Lung (tissue), 12 donors: ENCODE measurements around the gene MCCC1. TPM values are rescaled to one million over a fixed set of nuclear protein-coding genes. Genes with fewer than 3 reads are reported as not detected.

Experiments
- ATAC-seq: fragments of 200-7000 bp; cut with Tn5 transposase; one replicate; pipeline ENCODE4 v1.9.1; 2020; ENCODE audit warnings: moderate number of reproducible peaks; ENCODE audit not compliant: insufficient read depth, low FRiP score
- DNase-seq, 3 donors: peaks; one replicate each; pipeline ENCODE4 v3.0.0-alpha.2; 2013 to 2017
- H3K27ac ChIP-seq, 2 donors: one replicate each; pipeline ENCODE4 v1.5.1; 2013; ENCODE audit warnings: mild to moderate bottlenecking in 2 of 2, moderate library complexity in 2 of 2, control low read depth in 1 of 2, inconsistent platforms in 1 of 2, low read depth in 1 of 2, low read length in 1 of 2
- H3K27me3 ChIP-seq, 3 donors: one replicate each; pipeline ENCODE4 v1.5.1; 2013; ENCODE audit warnings: low read length in 2 of 3; ENCODE audit not compliant: control insufficient read depth in 3 of 3, insufficient read depth in 3 of 3
- H3K36me3 ChIP-seq, 4 donors: one replicate each; pipeline ENCODE4 v1.5.1; 2013; ENCODE audit warnings: low read length in 4 of 4, mild to moderate bottlenecking in 1 of 4, moderate library complexity in 1 of 4; ENCODE audit not compliant: control insufficient read depth in 4 of 4, insufficient read depth in 4 of 4
- H3K4me1 ChIP-seq, 5 donors: one replicate each; pipeline ENCODE4 v1.5.1; 2013; ENCODE audit warnings: low read length in 5 of 5, mild to moderate bottlenecking in 2 of 5, moderate library complexity in 1 of 5; ENCODE audit not compliant: control insufficient read depth in 5 of 5, insufficient read depth in 5 of 5
- H3K4me3 ChIP-seq: one replicate; pipeline ENCODE4 v1.5.1; 2013; ENCODE audit warnings: mild to moderate bottlenecking, control low read depth, moderate library complexity
- H3K9ac ChIP-seq, 2 donors: one replicate each; pipeline ENCODE4 v1.5.1; 2013; ENCODE audit warnings: low read length in 2 of 2, control low read depth in 1 of 2; ENCODE audit not compliant: insufficient read depth in 1 of 2
- H3K9me3 ChIP-seq, 4 donors: one replicate each; pipeline ENCODE4 v1.5.1; 2013; ENCODE audit warnings: low read length in 3 of 4, mild to moderate bottlenecking in 1 of 4, moderate library complexity in 1 of 4; ENCODE audit not compliant: control insufficient read depth in 4 of 4, insufficient read depth in 3 of 4
- CTCF ChIP-seq: IDR thresholded peaks from 2 replicates; pipeline ENCODE4 v1.5.1; 2012; ENCODE audit warnings: mild to moderate bottlenecking; ENCODE audit errors: control extremely low read depth, extremely low read depth
- WGBS, 2 donors: extraction: QIAGEN DNeasy Blood & Tissue Kit; methylation state at CpG; one replicate each; pipeline ENCODE4 v1.1.7; 2013; 5-methylcytosine and 5-hydroxymethylcytosine counted together
- polyA plus RNA-seq, 2 donors: library from polyadenylated mRNA; stranded (reverse); fragments of 200-250 nt; gene quantifications; one replicate each; pipeline ENCODE4 v1.2.1, GENCODE V29; 2013
- total RNA-seq, 2 donors: library from RNA; depleted of rRNA in 1 of 2; stranded (reverse); fragments of >200 nt in 1 of 2; gene quantifications; one replicate each; pipeline ENCODE4 v1.2.1, GENCODE V29; 2014 to 2021
- donor health status: control.
- donor health status: control.
- donor health status: Bipolar disorder and iron deficiency.
- donor health status: healthy.
- donor health status: DM: yes; HTN: yes; CAD: no.

The MCCC1 gene
- total and polyA plus RNA-seq, 4 donors = 21.7 to 126 (median 63.7) TPM

- H3K27me3 ChIP-seq = no peaks in the 10 kb centered on the region
- 86 to 88% methylated on average over 12 of the region's 12 CpGs for WGBS, 2 donors
- TF ChIP-seq CTCF = no peak
- H3K4me3 ChIP-seq = no peak overlapping the region
- H3K9ac ChIP-seq = no peak overlapping the region
- peak overlapping the region in 1 of 2 donors; percentile 47 for H3K27ac ChIP-seq
- ATAC-seq (no peak), DNase-seq (no peak)
- peaks cover 22 to 29% (median 28%) of the 10 kb centered on the region in 4 donors for H3K36me3 ChIP-seq
- no peaks in the 10 kb centered on the region for H3K9me3 ChIP-seq
- peaks cover 0 to 2% (median 0%) of the 10 kb centered on the region in 5 donors for H3K4me1 ChIP-seq
Measured at GRCh38 chr3:183038757-183039156, 60.5 kb downstream of the MCCC1 start.

- no peak for TF ChIP-seq CTCF
- Histone ChIP-seq H3K27ac (no peak overlapping the region), H3K27me3 (no peaks in the 10 kb centered on the region), H3K4me3 (no peak overlapping the region), H3K9ac (no peak overlapping the region), H3K36me3 (peaks cover 23 to 28% (median 27%) of the 10 kb centered on the region in 4 donors), H3K9me3 (no peaks in the 10 kb centered on the region), H3K4me1 (peaks cover 0 to 2% (median 0%) of the 10 kb centered on the region in 5 donors)
- 95 to 98% methylated on average over 2 of the region's 2 CpGs for WGBS, 2 donors
- ATAC-seq = no peak
- no peak for DNase-seq
Measured at GRCh38 chr3:183038221-183038620, 61.1 kb downstream of the MCCC1 start.

- Histone ChIP-seq H3K27ac (no peak overlapping the region), H3K9ac (no peak overlapping the region), H3K4me3 (no peak overlapping the region), H3K27me3 (no peaks in the 10 kb centered on the region), H3K4me1 (no peaks in the 10 kb centered on the region), H3K9me3 (no peaks in the 10 kb centered on the region), H3K36me3 (peaks cover 21 to 32% (median 25%) of the 10 kb centered on the region in 4 donors)
- WGBS, 2 donors = 92 to 96% methylated on average over 2 of the region's 2 CpGs
- no peak for ATAC-seq
- DNase-seq = no peak
- TF ChIP-seq CTCF = no peak
Measured at GRCh38 chr3:183033746-183034145, 65.5 kb downstream of the MCCC1 start.
